ENCODE measurements around the gene FES.
"Not testable (repeated sequence)": the region's sequence is repeated elsewhere in the genome, so short reads cannot be mapped to it uniquely, and the experiment has no call there.

The FES gene

DNA sequence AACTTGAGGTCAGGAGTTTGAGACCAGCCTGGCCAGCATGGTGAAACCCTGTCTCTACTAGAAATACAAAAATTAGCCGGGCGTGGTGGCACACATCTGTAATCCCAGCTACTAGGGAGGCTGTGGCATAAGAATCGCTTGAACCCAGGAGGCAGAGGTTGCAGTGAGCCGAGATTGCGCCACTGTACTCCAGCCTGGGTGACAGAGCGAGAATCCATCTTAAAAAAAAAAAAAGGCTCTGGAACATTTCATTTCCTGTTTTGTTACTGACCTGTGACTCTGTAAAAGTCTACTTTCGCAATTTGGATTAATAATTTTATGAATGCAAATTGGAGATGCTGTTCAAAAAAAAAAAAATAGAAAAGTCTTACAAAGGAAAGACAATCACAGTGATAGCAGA lies 43.8 kb downstream of the FES start:
- not testable (repeated sequence) for FAIRE-seq; DNase-seq (ENCODE audit: low spot score)

DNA sequence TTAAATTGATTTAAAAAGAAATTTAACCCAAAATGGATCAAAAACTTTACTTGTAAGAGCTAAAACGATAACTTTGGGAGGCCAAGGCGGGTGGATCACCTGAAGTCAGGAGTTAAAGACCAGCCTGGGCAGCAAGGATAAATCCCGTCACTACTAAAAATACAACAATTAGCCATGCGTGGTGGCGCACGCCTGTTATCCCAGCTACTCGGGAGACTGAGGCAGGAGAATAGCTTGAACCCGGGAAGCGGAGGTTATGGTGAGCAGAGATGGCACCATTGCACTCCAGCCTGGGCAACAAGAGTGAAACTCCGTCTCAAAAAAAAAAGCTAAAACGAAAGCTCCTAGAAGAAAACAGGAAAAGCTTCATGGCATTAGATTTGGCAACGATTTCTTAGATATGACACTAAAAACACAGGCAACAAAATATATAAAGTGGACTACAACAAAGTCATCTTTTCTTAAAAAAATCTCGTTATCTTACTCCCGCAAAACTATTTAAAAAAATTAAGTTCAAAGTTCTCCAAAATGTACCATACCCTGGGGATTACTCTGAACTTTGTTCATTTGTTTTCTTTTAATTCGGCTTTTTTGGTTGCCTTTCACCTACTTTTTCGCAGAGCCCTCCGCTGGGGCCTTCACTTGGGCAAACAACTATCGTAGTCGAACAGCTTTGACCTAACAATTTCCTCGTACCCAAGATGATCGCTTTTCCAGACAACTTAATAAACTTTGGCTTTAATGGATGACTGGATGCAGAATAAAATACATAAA lies 45.1 kb downstream of the FES start:
- no peak for FAIRE-seq
- DNase-seq (ENCODE audit: low spot score) = no peak

DNA sequence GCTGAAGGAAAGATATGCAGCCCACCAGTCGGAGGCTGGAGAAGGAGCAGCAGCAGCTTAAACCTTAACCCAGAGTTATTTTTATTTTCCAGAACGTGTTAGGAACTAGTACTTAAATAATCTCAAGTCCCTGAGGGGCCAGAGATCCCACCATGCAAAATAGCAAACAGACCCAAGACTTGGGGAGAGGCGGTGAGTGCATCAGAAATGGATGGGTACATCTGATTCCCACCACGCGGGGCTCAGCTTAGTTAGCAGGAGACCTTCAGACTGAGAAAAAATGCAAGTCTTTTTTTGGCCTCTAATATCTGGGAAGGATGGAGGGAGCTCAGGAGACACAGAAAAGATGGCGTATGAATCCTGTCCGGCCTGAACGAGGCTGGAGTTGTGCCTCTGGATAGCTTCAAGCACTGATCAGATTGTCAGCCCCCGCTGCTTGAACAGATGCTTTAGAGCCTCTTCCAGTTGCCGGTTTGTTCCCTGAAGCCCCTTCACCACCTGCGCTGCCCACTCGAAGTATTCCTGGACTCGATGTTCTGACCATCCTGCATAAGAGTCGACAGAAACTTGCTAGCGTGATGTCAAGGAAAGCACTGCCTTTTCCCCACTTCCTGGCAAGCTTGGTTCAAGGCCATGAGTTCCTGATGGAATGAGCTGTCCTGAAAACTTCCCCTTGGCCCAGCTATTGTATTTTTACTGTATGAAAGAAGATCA lies 46.7 kb downstream of the FES start:
- FAIRE-seq (no peak), DNase-seq (ENCODE audit: low spot score) (no peak)

DNA sequence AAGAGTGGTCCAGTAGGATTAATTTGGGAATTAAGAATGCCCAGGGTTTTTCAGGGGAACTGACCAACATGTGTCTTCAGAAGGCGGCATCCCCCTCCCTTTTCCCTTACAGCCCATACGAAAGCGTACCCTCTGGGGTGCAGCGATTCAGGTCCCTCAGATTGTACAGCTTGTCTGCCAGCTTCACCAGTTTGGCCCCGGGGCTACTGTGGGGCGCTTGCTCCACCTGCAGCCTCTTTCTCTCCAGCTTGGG lies 47.2 kb downstream of the FES start:
- FAIRE-seq (no peak), DNase-seq (ENCODE audit: low spot score) (no peak)

DNA sequence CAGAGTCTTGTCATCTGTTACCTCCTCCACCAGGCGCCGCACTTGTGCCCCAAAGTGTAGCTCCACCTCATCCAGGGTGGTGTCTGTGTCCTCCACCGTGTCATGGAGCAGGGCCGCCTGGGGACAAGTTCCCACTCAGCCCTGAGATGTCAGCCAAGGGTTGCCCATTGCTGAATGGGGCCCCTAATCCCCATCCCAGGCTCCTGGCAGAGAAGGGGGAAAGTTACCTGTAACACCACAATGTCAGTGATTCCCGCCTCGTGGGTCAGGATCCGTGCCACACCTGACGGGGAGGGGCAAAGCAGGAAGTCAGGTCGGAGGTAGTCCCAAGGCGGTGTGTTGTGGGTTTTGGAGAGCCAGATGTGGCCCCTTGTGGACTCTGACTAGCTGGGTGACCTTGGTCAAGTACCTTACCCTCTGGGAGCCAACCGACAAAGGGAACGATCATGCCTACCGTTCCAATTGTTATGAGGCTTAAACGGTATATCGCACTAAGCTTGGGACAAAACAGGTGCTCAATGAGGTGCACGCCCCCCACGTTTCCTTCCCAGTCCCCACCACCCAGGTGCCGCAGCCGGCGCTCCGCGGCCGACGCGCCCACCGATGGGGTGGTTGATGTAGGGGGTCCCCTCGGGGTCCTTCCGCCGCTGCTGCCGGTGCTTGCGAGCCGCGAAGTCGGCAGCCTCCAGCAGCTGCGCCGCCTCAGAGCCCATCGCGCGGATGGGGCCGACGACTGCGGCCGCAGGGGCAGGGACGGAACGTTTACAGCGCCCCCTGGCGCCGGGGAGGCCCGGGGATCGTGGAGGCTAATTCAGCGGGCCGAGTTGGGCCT lies 47.7 kb downstream of the FES start, which contains the start of gene HDDC3:
Gene HDDC3, minus strand, starts transcription at position 722 of the 832 bp plus-strand sequence. Its CDS starts 9 bp downstream, at position 713.
- no peak for FAIRE-seq
- peak; percentile 68 for DNase-seq (ENCODE audit: low spot score)

DNA sequence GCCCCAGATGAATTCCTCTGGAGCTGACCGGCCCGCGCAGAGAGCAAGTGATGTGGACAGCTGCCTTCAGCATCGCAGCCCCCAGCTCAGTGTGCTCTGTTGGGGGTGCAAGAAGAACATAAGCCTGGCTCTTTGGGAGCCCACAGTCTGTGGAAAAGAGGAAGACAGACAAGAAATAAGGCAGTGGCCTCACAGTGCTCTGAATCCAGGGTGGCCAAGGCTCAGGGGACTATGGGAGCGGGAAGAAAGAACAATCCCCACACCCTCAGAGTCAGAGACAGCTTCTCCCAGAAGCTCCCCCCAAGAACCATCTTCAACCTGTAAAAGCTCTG lies 48.3 kb downstream of the FES start:
- FAIRE-seq (no peak), DNase-seq (ENCODE audit: low spot score) (no peak)

DNA sequence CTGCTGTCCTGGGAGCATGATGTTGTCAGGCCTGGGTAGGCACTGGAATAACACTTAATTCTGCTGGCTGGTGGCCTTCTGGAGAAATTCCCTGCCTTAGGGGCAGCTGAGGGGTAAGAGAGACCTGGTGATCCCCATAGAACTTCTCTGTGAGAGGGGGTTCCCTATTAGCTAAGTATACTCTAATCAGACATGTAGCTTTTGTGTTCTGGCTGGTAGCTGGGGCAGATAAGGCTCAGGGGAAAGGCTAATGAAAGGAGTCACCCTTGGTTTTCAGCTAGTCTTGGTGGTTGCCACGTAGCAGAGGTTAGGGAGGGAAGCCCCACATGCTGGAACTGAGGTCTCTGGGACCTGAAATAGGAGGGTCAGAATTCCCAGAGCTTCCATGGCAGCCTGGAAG lies 49.0 kb downstream of the FES start:
- FAIRE-seq (no peak), DNase-seq (ENCODE audit: low spot score) (no peak)

DNA sequence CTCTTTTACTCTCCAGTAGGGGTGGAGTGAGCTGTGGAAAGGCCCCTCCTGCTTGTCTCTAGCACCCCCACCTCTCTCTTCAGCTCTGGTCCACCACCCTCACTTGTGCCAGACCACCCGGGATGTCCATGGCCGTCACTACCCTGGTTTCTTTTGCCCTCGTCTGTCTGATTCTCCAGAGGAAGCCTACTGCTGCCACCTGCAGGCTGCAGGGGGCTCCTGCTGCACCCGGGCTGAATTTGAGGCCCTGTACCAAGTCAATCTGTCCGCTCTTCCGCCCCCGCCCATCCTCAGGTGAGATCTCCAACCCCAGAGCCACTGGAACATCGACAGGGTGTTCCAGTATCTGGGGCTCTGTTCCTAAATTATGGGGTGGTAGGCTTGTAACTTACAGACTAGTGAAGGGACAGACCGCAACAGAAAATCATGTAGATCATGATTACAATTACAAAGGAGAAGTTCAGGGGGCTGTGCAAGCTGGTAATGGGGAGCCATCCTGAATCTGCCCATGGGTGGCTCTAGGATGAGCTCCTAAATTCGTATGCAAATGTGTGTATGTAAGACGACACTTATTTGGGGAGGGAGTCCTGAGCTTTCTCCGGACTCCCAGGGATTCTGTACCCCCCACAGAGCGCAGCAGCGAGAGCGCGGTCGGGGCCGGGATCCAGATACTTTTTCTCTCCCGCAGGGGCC lies 50.1 kb downstream of the FES start:
- FAIRE-seq (no peak), DNase-seq (ENCODE audit: low spot score) (peak; percentile 58)

DNA sequence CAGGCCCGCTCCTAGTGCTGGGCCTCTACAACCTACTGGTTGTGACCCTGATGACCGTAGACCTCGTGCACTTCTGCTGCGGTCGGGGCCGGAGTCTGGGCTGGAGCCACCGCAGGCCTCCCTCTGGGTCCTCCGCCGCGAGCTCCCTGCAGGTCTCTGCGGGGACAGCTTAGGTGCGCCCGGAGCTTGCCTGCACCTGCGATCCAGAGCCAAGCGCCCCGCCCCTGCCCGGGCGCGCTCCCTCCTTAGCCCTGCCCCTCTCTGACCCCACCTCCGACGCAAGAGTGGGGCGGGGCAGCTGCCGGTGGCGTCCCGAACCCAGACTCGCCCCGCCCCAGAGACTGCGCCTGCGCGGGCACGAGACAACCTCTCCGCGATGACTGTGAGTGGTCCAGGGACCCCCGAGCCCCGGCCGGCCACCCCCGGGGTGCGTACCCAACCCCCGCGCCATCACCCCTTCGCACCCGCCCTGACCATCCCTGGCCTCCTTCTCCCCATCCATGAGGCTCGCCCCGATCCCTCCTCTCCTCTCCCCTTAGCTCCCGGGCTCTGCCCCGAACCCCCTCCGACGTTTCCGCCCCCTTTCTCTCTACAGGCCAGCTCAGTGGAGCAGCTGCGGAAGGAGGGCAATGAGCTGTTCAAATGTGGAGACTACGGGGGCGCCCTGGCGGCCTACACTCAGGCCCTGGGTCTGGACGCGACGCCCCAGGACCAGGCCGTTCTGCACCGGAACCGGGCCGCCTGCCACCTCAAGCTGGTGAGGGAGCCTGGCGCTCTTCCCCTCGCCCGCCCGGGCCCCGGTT lies 50.8 kb downstream of the FES start, which contains the start of gene UNC45A:
Gene UNC45A, plus strand, starts transcription at position 337 of the 803 bp plus-strand sequence. Its CDS starts 40 bp downstream, at position 377.
- no peak for FAIRE-seq
- peak; percentile 58 for DNase-seq (ENCODE audit: low spot score)

DNA sequence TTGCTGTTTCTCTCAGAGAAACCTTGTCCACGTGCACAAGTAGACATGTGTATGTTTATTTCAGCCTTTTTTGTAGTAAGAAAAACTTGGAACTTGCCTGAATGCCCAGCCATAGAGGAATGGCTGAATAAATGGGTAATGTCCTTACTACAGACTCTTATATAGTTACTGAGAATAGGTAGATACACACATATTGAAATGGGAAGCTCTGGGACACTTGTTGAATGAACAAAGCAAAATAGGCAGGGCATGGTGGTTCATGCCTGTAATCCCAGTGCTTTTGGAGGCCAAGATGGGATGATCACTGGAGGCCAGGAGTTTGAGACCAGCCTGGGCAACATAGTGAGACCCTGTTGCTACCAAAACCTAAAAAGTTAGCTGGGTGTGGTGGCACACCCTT lies 52.5 kb downstream of the FES start:
- no peak for DNase-seq (ENCODE audit: low spot score)
- FAIRE-seq = no peak

DNA sequence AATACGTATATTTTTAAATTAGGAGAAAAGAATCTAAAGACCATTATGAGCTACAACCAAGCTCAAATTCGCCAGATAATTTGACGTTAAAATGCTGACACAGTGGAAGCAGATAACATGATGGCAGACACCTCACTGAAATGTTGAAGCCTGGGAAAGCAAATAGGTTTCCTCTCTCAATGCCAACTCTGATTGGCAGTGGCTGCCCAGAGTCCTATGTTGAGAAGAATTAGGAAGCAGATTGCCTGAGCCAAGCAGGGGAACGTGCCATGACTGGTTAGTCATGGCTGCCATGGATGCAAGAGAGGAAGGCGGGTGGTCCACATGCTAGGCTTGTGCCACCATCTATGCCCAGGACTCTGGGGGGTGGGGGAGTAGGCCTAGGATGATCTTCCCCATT lies 54.0 kb downstream of the FES start:
- FAIRE-seq = no peak
- DNase-seq (ENCODE audit: low spot score) = no peak

DNA sequence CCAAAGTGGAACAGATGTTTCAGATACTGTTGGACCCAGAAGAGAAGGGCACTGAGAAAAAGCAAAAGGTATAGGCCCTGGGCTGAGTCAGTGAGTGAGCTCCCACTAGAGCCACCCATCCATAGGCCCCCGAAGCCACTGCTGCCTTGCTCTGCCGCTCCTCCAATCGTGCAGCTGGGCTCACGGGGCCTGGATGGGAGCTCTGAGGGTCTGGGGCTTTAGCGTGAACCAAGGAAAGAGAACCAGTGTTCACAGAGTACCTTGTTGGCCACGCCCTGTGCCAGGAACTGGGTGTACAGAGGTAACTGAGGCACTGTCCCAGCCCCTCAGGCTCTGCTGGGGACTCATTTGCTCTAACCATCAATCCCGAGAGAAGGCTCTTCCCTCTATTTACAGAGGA lies 55.5 kb downstream of the FES start:
- DNase-seq (ENCODE audit: low spot score) (no peak), FAIRE-seq (no peak)

DNA sequence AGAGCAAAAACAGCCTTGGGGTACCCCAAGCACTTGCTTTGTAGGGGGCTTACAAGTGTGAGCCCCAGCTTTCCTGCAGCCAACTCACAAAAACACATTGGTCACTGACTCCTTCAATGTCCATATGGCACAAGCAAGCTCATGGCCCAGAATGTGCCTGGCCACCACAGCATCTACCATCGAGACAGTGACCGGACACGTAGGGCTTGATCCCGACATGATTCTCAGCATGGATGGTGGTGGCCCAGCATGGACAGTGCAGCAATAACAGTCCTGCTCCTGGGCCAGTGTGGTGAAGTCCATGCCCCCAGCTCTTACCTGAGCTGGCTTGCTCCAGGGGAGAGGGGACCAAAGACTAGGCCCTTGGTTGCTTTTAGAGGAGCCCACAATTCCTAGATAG lies 56.7 kb downstream of the FES start:
- FAIRE-seq = no peak
- no peak for DNase-seq (ENCODE audit: low spot score)

DNA sequence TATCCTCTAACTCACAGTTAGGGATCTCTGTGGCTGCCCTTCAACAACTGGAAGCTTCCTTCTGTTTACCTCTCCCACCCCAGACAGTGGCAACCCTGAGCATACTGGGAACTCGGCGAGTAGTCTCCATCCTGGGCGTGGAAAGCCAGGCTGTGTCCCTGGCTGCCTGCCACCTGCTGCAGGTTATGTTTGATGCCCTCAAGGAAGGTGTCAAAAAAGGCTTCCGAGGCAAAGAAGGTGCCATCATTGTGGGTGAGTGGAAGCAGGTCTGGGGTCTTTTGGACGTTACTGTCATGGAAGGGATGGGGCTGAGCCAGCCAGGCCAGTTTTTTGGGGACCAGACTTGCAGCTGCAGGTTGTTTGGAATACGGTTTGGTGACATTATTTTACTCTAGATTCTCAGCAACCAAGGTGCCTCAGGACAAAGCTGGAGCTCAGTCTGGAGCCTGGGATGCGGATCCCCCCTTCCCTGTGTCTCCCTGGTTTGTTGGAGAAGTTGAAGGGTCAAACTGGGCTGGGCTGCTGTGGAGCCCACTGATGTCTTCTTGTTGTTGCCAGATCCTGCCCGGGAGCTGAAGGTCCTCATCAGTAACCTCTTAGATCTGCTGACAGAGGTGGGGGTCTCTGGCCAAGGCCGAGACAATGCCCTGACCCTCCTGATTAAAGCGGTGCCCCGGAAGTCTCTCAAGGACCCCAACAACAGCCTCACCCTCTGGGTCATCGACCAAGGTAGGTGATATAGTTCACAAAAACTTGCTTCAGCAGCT lies 58.2 kb downstream of the FES start:
- no peak for FAIRE-seq
- no peak for DNase-seq (ENCODE audit: low spot score)

DNA sequence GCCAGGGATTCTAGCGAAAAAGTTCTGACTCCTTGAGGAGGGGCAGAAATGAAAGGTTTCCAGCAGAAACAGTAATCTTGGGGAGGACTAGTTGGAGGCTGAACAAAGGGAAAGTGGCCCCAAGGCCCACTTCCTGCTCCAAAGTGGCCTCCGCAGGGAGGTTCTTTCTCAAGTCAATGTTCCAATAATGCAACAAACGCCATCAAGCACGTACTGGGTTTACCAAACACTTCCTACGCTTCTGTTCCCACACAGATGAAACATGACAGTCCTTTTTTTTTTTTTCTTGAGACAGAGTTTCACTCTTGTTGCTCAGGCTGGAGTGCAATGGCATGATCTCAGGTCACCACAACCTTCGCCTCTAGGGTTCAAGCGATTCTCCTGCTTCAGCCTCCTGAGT lies 60.8 kb downstream of the FES start:
- FAIRE-seq (no peak), DNase-seq (ENCODE audit: low spot score) (no peak)

Data from RCC 7860 (cell line).